LNCAP (cell line): ENCODE data around the gene NEDD4.

ENCODE experiments used
- CTCF ChIP-seq: fragments of 450-650 bp; IDR thresholded peaks from 2 replicates; pipeline ENCODE4 v1.5.1; 2017; ENCODE audit warnings: mild to moderate bottlenecking

NEDD4 gene

DNA sequence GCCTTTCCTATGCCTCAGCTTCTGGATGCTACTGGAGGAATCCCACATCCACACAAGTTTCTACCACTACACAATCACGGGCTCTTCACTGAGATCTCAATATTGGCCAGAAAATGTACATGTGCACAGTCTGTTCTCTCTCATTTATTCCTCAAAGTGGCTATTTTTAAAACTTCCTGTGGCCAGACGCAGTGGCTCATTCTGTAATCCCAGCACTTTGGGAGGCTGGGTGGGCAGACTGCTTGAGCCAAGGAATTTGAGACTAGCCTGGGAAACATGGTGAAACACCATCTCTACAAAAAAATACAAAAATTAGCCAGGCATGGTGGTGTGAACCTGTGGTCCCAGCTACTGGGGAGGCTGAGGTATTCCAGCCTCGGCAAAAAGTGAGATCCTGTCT lies 159.1 kb downstream of the NEDD4 start:
- TF ChIP-seq CTCF = no peak

GRCh38 chr15:55829826-55830225 lies 163.6 kb downstream of the NEDD4 start:
- TF ChIP-seq CTCF = no peak

- TF ChIP-seq CTCF = no peak
Measured at GRCh38 chr15:55827955-55828354, 165.5 kb downstream of the NEDD4 start.

DNA sequence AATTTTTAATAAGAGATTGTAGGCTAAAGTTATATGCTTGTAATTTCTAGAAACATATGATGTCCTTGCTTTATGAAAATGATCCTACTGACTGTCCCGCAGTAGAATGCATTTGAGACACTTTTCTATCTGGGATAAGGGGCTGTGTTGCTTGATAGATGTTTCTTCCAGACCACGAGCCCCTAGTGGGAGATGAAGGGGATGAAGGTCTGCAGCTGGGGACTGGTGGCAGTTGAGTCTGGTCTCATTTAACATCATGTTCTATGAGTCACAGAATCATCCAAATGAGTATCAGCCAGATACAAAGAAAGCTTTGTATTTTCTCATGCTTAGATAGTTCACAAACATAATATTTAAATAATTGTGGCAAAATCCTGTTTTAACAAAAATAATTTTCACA lies 166.2 kb downstream of the NEDD4 start:
- no peak for TF ChIP-seq CTCF

GRCh38 chr15:55824857-55825613 lies 168.4 kb downstream of the NEDD4 start:
- no peak for TF ChIP-seq CTCF

- no peak for TF ChIP-seq CTCF
Measured at GRCh38 chr15:55823699-55824340, 169.6 kb downstream of the NEDD4 start.

GRCh38 chr15:55823191-55823670 lies 170.2 kb downstream of the NEDD4 start:
- no peak for TF ChIP-seq CTCF
